ENCODE results near the gene PSMD5. TPM values are rescaled to one million over a fixed set of nuclear protein-coding genes. Genes with fewer than 3 reads are reported as not detected.

Gene PSMD5
- total RNA-seq, 3 donors from 2014 or later, result 30.1 to 46.9 (median 32.3) TPM

DNA sequence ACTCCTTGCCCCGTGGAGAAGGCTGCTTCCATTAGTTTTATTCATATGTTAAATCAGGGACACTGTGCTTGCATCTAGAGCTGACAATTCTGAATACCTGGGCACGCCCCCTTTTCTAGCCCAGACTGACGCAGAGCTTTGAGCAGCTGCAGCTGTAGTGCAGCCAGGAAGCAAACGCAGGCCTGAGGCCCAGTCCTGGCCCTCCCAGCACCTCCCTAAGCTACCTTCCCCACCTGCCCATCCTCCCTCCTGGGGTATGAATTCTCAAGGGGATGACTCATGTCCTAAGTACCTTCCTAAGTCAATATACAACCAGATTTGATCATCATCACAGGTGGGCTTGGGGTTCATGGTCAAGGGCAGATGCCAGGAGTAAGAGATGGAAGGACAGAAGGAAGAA, 30.8 kb upstream of the PSMD5 start:
- TF ChIP-seq, protein P1, sequence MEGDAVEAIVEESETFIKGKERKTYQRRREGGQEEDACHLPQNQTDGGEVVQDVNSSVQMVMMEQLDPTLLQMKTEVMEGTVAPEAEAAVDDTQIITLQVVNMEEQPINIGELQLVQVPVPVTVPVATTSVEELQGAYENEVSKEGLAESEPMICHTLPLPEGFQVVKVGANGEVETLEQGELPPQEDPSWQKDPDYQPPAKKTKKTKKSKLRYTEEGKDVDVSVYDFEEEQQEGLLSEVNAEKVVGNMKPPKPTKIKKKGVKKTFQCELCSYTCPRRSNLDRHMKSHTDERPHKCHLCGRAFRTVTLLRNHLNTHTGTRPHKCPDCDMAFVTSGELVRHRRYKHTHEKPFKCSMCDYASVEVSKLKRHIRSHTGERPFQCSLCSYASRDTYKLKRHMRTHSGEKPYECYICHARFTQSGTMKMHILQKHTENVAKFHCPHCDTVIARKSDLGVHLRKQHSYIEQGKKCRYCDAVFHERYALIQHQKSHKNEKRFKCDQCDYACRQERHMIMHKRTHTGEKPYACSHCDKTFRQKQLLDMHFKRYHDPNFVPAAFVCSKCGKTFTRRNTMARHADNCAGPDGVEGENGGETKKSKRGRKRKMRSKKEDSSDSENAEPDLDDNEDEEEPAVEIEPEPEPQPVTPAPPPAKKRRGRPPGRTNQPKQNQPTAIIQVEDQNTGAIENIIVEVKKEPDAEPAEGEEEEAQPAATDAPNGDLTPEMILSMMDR (IDR thresholded peaks at IDR 0.05), result no peak
- ATAC-seq (no peak), DNase-seq (no peak)
- H3K4me1 ChIP-seq (ENCODE audit: low read depth), result peaks cover 9% of the 10 kb centered on the region
- intact Hi-C loops (cut with DNase I, micrococcal nuclease), result no loop called here
- H3K9me3 ChIP-seq, result no peaks in the 10 kb centered on the region
- no peaks in the 10 kb centered on the region for H3K36me3 ChIP-seq (ENCODE audit: low read depth)
- H3K4me3 ChIP-seq, result no peak overlapping the region

DNA sequence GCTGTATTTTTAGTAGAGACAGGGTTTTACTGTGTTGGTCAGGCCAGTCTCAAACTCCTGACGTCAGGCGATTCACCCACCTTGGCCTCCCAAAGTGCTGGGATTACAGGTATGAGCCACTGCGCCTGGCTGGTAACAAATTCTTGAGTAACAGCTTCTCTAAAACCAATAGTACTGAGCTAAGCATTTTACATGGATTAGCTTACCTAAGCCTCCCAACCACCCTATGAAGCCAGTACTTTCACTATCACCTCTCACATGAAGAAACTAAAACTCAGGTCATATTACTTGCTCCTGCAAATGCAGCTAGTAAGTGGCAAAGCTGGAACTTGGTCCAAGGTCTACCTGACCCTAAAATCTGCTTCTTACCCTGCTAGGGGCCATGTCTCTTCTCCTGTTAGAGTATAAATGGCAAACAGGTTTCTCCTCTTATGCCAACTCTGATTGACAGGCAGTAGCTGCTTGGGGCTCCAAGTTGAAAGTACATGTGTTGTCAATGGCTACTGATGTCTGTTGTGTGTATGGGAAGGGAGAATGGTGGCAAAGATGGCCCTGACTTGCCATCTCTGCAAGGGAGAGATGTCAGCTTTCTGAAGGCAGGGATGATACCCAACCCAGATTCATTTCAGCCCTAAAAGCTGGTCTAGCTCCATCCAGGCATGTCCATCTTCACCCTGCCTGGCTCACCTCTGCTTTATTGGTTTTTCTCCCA, 30.2 kb upstream of the PSMD5 start:
- H3K4me3 ChIP-seq, result no peak overlapping the region
- DNase-seq (no peak), ATAC-seq (no peak)
- no peaks in the 10 kb centered on the region for H3K36me3 ChIP-seq (ENCODE audit: low read depth)
- H3K9me3 ChIP-seq, result no peaks in the 10 kb centered on the region
- H3K4me1 ChIP-seq (ENCODE audit: low read depth), result peaks cover 11% of the 10 kb centered on the region
- intact Hi-C loops (cut with DNase I, micrococcal nuclease), result no loop called here
- TF ChIP-seq, protein P1 (IDR thresholded peaks at IDR 0.05), result no peak

- TF ChIP-seq, protein P1 (IDR thresholded peaks at IDR 0.05), result no peak
- intact Hi-C loops (cut with DNase I, micrococcal nuclease), result no loop called here
- no peak for DNase-seq
- Histone ChIP-seq H3K4me1 (ENCODE audit: low read depth) (peaks cover 9% of the 10 kb centered on the region), H3K9me3 (no peaks in the 10 kb centered on the region), H3K36me3 (ENCODE audit: low read depth) (no peaks in the 10 kb centered on the region), H3K4me3 (no peak overlapping the region)
- no peak for ATAC-seq
Observed at GRCh38 chr9:120870206-120870605, 27.5 kb upstream of the PSMD5 start.

GRCh38 chr9:120869726-120870125, 27.0 kb upstream of the PSMD5 start:
- ATAC-seq (no peak), DNase-seq (peak in 2 of 3 donors; percentile 53 to 68)
- Histone ChIP-seq H3K4me3 (no peak overlapping the region), H3K36me3 (ENCODE audit: low read depth) (no peaks in the 10 kb centered on the region), H3K9me3 (no peaks in the 10 kb centered on the region), H3K4me1 (ENCODE audit: low read depth) (peaks cover 9% of the 10 kb centered on the region)
- intact Hi-C loops (cut with DNase I, micrococcal nuclease), result no loop called here
- TF ChIP-seq, protein P1 (IDR thresholded peaks at IDR 0.05), result no peak

- no peaks in the 10 kb centered on the region for H3K36me3 ChIP-seq (ENCODE audit: low read depth)
- H3K9me3 ChIP-seq, result no peaks in the 10 kb centered on the region
- DNase-seq (no peak), ATAC-seq (no peak)
- H3K4me1 ChIP-seq (ENCODE audit: low read depth), result peaks cover 9% of the 10 kb centered on the region
- H3K4me3 ChIP-seq, result peak overlapping the region; percentile 40
- TF ChIP-seq, protein P1 (IDR thresholded peaks at IDR 0.05), result no peak
- intact Hi-C loops (cut with DNase I, micrococcal nuclease), result no loop called here
Observed at GRCh38 chr9:120869360-120869687, 26.6 kb upstream of the PSMD5 start.

Measured in mucosa of descending colon (tissue), 3 donors.